DOHH2 (cell line): ENCODE data around the gene KRTAP4-2.

Source experiments
- EZH2phosphoT487 ChIP-seq: fragments of 200-600 bp; sonication (generic); IDR thresholded peaks from 2 replicates; pipeline ENCODE4 v1.6.1; 2017; ENCODE audit warnings: borderline replicate concordance, mild to moderate bottlenecking, antibody characterized with exemption, low read length, moderate library complexity, mixed read lengths
- TF ChIP-seq, protein P1 (sequence below): fragments of 200-600 bp; sonication (generic); IDR thresholded peaks from one replicate; pipeline ENCODE4 v1.5.1; 2014; ENCODE audit warnings: antibody characterized with exemption, mild to moderate bottlenecking, low read depth, low read length; ENCODE audit not compliant: poor library complexity, severe bottlenecking

DNA sequence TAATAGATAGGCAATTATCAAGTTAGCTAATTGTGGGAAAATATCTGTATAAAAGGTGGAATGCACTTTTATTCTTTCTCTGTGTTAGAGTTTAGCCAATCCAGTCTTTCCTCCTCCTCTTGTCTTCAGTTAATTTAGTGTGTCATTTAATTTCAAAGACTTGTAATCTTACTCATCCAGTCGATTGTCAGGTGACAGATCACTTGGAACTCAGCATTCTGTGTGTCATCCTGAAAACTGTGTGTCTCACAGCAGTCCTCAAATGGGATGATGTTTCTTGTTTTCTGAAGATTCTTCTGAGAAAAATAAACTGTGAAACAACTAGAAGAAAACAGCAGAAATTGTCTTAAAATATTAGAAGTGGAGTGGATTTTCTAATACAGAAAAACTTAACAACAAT is 7.0 kb upstream of the KRTAP4-2 start:
- TF ChIP-seq, protein P1, sequence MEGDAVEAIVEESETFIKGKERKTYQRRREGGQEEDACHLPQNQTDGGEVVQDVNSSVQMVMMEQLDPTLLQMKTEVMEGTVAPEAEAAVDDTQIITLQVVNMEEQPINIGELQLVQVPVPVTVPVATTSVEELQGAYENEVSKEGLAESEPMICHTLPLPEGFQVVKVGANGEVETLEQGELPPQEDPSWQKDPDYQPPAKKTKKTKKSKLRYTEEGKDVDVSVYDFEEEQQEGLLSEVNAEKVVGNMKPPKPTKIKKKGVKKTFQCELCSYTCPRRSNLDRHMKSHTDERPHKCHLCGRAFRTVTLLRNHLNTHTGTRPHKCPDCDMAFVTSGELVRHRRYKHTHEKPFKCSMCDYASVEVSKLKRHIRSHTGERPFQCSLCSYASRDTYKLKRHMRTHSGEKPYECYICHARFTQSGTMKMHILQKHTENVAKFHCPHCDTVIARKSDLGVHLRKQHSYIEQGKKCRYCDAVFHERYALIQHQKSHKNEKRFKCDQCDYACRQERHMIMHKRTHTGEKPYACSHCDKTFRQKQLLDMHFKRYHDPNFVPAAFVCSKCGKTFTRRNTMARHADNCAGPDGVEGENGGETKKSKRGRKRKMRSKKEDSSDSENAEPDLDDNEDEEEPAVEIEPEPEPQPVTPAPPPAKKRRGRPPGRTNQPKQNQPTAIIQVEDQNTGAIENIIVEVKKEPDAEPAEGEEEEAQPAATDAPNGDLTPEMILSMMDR: no peak
- TF ChIP-seq EZH2phosphoT487: no peak
